B cell (primary cell): ENCODE measurements around the gene GOLGB1.

Experiments
- EZH2 ChIP-seq: IDR thresholded peaks from 2 replicates; pipeline ENCODE4 v1.6.1; 2012; ENCODE audit warnings: borderline replicate concordance, low read depth, mild to moderate bottlenecking, moderate library complexity, low read length; ENCODE audit not compliant: insufficient read depth, poor library complexity, severe bottlenecking
- TF ChIP-seq, protein P1 (sequence below): fragments of 200-600 bp; IDR thresholded peaks from one replicate; pipeline ENCODE4 v1.8.0; 2022; ENCODE audit warnings: antibody characterized with exemption, mild to moderate bottlenecking

DNA sequence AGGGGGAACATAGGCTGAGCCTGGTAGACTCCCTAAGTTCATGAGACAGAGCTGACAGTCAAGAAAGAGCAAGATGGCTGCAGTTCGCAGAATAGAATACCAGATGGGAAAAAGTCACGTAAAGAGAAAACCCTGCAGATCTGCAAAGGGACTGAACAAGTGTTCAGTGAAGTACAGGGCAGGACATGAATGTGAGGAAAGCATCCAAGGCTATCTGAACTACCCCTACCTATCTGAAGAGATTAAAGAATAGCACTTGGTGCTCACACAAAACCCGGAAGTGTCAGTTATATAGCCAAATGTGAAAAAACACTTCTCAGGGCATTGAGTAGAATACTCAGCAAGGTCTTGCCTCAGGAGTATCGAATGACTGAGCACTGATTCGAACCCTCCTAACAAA lies 44.0 kb downstream of the GOLGB1 start:
- TF ChIP-seq, protein P1, sequence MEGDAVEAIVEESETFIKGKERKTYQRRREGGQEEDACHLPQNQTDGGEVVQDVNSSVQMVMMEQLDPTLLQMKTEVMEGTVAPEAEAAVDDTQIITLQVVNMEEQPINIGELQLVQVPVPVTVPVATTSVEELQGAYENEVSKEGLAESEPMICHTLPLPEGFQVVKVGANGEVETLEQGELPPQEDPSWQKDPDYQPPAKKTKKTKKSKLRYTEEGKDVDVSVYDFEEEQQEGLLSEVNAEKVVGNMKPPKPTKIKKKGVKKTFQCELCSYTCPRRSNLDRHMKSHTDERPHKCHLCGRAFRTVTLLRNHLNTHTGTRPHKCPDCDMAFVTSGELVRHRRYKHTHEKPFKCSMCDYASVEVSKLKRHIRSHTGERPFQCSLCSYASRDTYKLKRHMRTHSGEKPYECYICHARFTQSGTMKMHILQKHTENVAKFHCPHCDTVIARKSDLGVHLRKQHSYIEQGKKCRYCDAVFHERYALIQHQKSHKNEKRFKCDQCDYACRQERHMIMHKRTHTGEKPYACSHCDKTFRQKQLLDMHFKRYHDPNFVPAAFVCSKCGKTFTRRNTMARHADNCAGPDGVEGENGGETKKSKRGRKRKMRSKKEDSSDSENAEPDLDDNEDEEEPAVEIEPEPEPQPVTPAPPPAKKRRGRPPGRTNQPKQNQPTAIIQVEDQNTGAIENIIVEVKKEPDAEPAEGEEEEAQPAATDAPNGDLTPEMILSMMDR = no peak
- no peak for TF ChIP-seq EZH2
